NCI-H2107 treated with DMSO at 0.1 percent for 48 hours (cell line): ENCODE data around the gene AMHR2.
A peak's percentile ranks its signal among the peaks of the same experiment; 100 is the strongest.
"Not testable (repeated sequence)": the region's sequence is repeated elsewhere in the genome, so short reads cannot be mapped to it uniquely, and the experiment has no call there.

Source experiments
- DNase-seq: peaks from one replicate; lab custom pipeline; 2025; ENCODE audit not compliant: unreplicated experiment; lab: John Stamatoyannopoulos, UW

AMHR2 gene

GRCh38 chr12:53423597-53423996 is at the start of gene AMHR2:
TSS of gene AMHR2 (plus strand) at chr12:53423855. CDS start at chr12:53423935, 80 bp downstream.
- no peak for DNase-seq

GRCh38 chr12:53374277-53374676 is 49.4 kb upstream of the AMHR2 start:
- DNase-seq = not testable (repeated sequence)

- no peak for DNase-seq
Measured at GRCh38 chr12:53376747-53377146, 46.9 kb upstream of the AMHR2 start.

GRCh38 chr12:53378222-53378621 is 45.4 kb upstream of the AMHR2 start:
- no peak for DNase-seq

- peak; percentile 34 for DNase-seq
Measured at GRCh38 chr12:53378724-53379388, 44.8 kb upstream of the AMHR2 start.

GRCh38 chr12:53379389-53380103 is 44.1 kb upstream of the AMHR2 start:
- DNase-seq = peak; percentile 100

- DNase-seq = peak; percentile 76
Measured at GRCh38 chr12:53380104-53380793, 43.4 kb upstream of the AMHR2 start, which contains the start of gene SP1. TSS of gene SP1 (plus strand) at chr12:53380176. CDS start at chr12:53380292, 116 bp downstream.

- no peak for DNase-seq
Measured at GRCh38 chr12:53380794-53381730, 42.6 kb upstream of the AMHR2 start.

- DNase-seq = no peak
Measured at GRCh38 chr12:53381731-53382630, 41.7 kb upstream of the AMHR2 start.

GRCh38 chr12:53383258-53383657 is 40.4 kb upstream of the AMHR2 start:
- DNase-seq = no peak

GRCh38 chr12:53386381-53386780 is 37.3 kb upstream of the AMHR2 start:
- DNase-seq = not testable (repeated sequence)

- DNase-seq = no peak
Measured at GRCh38 chr12:53388932-53389331, 34.7 kb upstream of the AMHR2 start.

- DNase-seq = no peak
Measured at GRCh38 chr12:53389702-53390101, 34.0 kb upstream of the AMHR2 start.

GRCh38 chr12:53391724-53392123 is 31.9 kb upstream of the AMHR2 start:
- no peak for DNase-seq

- no peak for DNase-seq
Measured at GRCh38 chr12:53399896-53400295, 23.8 kb upstream of the AMHR2 start.

GRCh38 chr12:53402351-53402750 is 21.3 kb upstream of the AMHR2 start:
- DNase-seq = not testable (repeated sequence)

- DNase-seq = no peak
Measured at GRCh38 chr12:53402871-53403270, 20.8 kb upstream of the AMHR2 start.

GRCh38 chr12:53410951-53411350 is 12.7 kb upstream of the AMHR2 start:
- DNase-seq = no peak

- no peak for DNase-seq
Measured at GRCh38 chr12:53413485-53414204, 10.0 kb upstream of the AMHR2 start.
